Measurements from ENCODE around the gene KIF4B. TPM values are rescaled to one million over a fixed set of nuclear protein-coding genes. Genes with fewer than 3 reads are reported as not detected.
A peak's percentile ranks its signal among the peaks of the same experiment; 100 is the strongest.
"Not testable (repeated sequence)": the region's sequence is repeated elsewhere in the genome, so short reads cannot be mapped to it uniquely, and the experiment has no call there.

The KIF4B gene
- 0.22 TPM for polyA plus RNA-seq (2013, experiment 1 of 2; ENCODE audit: insufficient read length)
- 0.17 TPM for polyA plus RNA-seq (2013, experiment 2 of 2; ENCODE audit: insufficient read length)

- DNase-seq, result no peak
Observed at GRCh38 chr5:155013526-155013925, at the start of gene KIF4B. KIF4B (plus strand) TSS chr5:155013755; CDS start chr5:155013860, 105 bp downstream.

- no peak for DNase-seq
Observed at GRCh38 chr5:154966081-154966841, 47.3 kb upstream of the KIF4B start.

- DNase-seq, result no peak
Observed at GRCh38 chr5:154966874-154967273, 46.7 kb upstream of the KIF4B start.

GRCh38 chr5:154967421-154968024 is 46.0 kb upstream of the KIF4B start:
- DNase-seq, result peak; percentile 6

GRCh38 chr5:154968953-154969352 is 44.6 kb upstream of the KIF4B start:
- no peak for DNase-seq

- DNase-seq, result peak; percentile 6
Observed at GRCh38 chr5:154970759-154971158, 42.8 kb upstream of the KIF4B start.

- DNase-seq, result peak; percentile 68
Observed at GRCh38 chr5:154971501-154971900, 42.1 kb upstream of the KIF4B start.

GRCh38 chr5:154972476-154973080 is 41.0 kb upstream of the KIF4B start:
- DNase-seq, result peak; percentile 43

GRCh38 chr5:154976082-154976481 is 37.5 kb upstream of the KIF4B start:
- not testable (repeated sequence) for DNase-seq

- DNase-seq, result peak; percentile 17
Observed at GRCh38 chr5:154977409-154977808, 36.1 kb upstream of the KIF4B start.

GRCh38 chr5:154978294-154978693 is 35.3 kb upstream of the KIF4B start:
- DNase-seq, result not testable (repeated sequence)

GRCh38 chr5:154984946-154985516 is 28.5 kb upstream of the KIF4B start:
- DNase-seq, result no peak

- no peak for DNase-seq
Observed at GRCh38 chr5:154986151-154986550, 27.4 kb upstream of the KIF4B start.

GRCh38 chr5:154989626-154990025 is 23.9 kb upstream of the KIF4B start:
- DNase-seq, result no peak

- DNase-seq, result no peak
Observed at GRCh38 chr5:154993461-154993860, 20.1 kb upstream of the KIF4B start.

- no peak for DNase-seq
Observed at GRCh38 chr5:154995679-154996078, 17.9 kb upstream of the KIF4B start.

GRCh38 chr5:154997746-154998145 is 15.8 kb upstream of the KIF4B start:
- DNase-seq, result no peak

- no peak for DNase-seq
Observed at GRCh38 chr5:154999865-155000264, 13.7 kb upstream of the KIF4B start.

- no peak for DNase-seq
Observed at GRCh38 chr5:155001523-155001922, 12.0 kb upstream of the KIF4B start.

- not testable (repeated sequence) for DNase-seq
Observed at GRCh38 chr5:155002722-155003121, 10.8 kb upstream of the KIF4B start.

GRCh38 chr5:155004138-155004744 is 9.3 kb upstream of the KIF4B start:
- no peak for DNase-seq

GRCh38 chr5:155006265-155006664 is 7.3 kb upstream of the KIF4B start:
- not testable (repeated sequence) for DNase-seq

- no peak for DNase-seq
Observed at GRCh38 chr5:155008669-155009068, 4.9 kb upstream of the KIF4B start.
